CD1c-positive myeloid dendritic cell (primary cell): Measurements from ENCODE around the gene KLHL8.
A peak's percentile ranks its signal among the peaks of the same experiment; 100 is the strongest.
"Not testable (repeated sequence)": the region's sequence is repeated elsewhere in the genome, so short reads cannot be mapped to it uniquely, and the experiment has no call there.

Experiments
- DNase-seq: peaks from one replicate; pipeline ENCODE4 v3.0.0-alpha.2; 2016; ENCODE audit errors: extremely low spot score

Gene KLHL8

DNA sequence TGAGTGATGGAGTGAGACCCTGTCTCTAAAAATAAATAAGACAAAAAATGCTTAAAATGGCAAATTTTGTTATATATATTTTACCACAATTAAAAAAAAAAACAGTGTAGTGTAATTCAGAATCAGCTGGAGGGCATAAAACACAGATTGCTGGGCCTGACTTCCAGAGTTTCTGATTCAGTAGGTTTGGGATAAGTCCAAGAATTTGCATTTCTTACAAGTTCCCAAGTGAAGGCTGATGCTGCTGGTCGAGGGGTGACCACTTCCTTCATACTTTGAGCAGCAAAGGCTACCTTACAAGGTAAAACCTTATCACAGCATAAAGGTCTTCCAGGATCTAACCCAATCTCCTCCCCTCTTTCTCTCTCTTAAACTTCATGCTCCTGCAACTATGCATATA, 40.7 kb downstream of the KLHL8 start:
- no peak for DNase-seq

DNA sequence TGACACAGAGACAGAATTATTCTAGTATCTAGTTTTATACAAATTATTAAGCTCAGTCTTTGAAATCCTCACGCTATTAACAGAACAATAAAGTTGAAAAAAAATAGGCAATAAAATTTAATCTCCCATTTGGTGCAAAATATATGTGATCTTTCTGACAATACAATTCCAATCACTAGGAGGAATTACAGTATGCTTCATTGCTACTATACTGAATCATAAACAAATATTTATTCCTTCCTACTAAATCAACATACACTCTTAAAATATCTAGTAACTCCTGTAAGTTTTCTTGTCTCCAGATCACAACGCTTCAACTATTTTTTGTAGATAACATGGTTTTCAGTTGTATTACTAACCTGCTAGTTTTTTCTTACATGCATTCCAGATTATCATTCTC, 45.7 kb downstream of the KLHL8 start:
- no peak for DNase-seq

- no peak for DNase-seq
These were observed 48.5 kb downstream of the KLHL8 start for GRCh38 chr4:87171944-87172343.

DNA sequence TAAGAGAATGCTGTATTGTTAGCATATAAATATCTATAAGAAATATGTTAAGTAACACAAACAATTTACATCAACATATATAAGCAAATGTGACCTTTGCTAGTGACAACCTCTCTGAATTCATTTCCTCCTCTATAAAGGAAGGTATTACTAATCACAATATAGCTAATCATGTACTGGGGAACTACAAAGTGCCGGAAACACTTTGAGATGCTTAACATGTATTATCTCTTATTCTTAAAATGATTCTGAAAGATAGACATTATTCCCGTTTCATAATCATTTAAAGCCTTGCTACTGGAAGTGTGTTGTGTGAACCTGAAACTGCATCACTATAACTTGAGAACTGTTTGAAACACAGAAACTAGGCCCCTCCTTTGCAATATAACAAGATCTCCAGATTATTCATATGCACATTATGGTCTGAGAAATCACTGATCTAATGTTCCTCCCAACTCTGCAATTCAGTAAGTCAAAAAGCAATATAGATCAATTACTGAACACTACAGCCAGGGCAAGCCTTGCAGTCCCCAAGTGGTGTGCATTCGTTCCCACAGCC, 54.0 kb downstream of the KLHL8 start:
- no peak for DNase-seq

DNA sequence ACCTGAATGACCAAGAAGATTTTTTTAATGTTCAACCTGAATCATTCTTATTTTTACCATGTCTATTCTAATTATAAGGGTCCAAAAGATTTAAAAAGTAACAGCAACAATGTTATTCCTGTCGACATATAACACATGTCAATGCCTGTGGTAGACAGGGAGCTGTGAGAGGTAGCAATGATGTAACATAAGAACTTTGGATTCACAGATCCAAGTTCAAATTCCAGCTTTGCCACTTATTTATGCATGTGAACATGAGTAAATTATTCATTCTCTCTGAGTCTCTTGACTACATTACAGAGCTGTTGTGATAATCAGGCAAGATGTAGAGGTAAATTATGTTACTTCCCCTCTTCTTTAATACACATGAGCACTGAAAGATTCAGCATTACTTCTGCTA, 54.5 kb downstream of the KLHL8 start:
- no peak for DNase-seq

- DNase-seq, result no peak
These were observed 67.1 kb downstream of the KLHL8 start for GRCh38 chr4:87153078-87153870.

DNA sequence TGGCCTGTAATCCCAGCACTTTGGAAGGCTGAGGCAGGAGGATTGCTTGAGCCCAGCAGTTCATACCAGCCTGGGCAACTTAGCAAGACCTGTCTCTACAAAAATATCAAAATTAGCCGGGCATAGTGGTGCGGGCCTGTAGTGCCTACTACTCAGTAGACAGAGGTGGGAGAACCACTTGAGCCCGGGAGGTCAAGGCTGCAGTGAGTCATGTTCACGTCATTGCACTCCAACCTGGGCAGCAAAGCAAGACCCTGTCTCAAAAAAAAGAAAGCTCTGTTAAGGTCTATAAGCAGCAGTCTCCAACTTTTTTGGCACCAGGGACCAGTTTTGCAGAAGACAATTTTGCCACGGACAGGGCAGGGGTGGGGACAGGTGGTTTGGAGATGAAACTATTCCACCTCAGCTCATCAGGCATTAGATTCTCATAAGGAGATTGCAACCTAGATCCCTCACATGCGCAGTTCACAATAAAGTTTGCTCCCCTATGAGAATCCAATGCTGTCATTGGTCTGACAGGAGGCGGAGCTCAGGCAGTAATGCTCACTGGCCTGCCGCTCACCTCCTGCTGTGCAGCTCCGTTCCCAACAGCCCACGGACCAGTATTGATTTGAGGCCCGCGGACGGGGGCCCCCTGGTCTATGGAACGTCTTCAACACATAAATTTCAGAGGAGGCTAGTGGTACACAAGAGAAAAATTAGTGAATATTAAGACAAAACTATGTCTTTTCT, 67.9 kb downstream of the KLHL8 start:
- no peak for DNase-seq

GRCh38 chr4:87151730-87152129, 68.7 kb downstream of the KLHL8 start:
- no peak for DNase-seq

- DNase-seq, result peak; percentile 79
These were observed 69.7 kb downstream of the KLHL8 start for GRCh38 chr4:87150498-87151261.

- no peak for DNase-seq
These were observed 73.3 kb downstream of the KLHL8 start for GRCh38 chr4:87147116-87147515.

- DNase-seq, result not testable (repeated sequence)
These were observed 74.5 kb downstream of the KLHL8 start for GRCh38 chr4:87145934-87146333.

- DNase-seq, result no peak
These were observed 76.1 kb downstream of the KLHL8 start for GRCh38 chr4:87144356-87144755.

- DNase-seq, result no peak
These were observed 79.0 kb downstream of the KLHL8 start for GRCh38 chr4:87141428-87141827.

DNA sequence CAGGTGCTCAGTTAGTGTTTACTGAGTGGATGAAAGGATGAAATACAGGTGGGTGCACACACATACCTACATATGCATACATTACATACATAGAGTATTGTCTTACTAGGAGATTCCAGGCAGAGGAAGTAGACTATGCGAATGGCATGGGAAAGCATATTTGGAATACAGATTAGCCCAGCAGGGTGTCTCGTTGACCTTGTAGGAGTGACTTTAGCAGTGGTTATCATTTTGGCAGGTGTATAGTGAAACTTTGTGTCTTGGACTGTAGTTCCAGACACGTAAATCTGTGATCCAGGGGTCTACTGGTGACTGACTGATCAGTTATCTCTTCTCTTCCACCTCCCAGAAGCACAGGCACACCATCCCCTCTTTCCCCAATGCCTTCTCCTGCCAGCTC, 86.3 kb downstream of the KLHL8 start:
- DNase-seq, result no peak

GRCh38 chr4:87133183-87133582, 87.2 kb downstream of the KLHL8 start:
- DNase-seq, result no peak

DNA sequence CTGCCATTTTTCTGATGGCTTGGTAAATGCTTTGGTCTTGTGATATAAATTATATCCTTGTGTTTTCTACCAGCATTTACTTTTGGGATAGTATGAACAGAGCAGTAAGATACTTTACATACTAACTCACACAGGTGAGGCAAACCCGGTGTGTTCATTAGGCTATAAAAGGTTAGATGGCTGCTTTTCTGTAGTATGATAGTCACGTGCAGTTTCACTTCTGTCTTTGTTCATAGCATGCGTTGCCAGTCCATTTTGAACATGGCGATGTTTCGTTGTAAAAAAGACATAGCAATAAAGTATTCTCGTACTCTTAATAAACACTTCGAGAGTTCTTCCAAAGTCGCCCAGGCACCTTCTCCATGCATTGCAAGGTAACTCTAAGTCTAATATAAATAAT, 88.4 kb downstream of the KLHL8 start:
- DNase-seq, result no peak

DNA sequence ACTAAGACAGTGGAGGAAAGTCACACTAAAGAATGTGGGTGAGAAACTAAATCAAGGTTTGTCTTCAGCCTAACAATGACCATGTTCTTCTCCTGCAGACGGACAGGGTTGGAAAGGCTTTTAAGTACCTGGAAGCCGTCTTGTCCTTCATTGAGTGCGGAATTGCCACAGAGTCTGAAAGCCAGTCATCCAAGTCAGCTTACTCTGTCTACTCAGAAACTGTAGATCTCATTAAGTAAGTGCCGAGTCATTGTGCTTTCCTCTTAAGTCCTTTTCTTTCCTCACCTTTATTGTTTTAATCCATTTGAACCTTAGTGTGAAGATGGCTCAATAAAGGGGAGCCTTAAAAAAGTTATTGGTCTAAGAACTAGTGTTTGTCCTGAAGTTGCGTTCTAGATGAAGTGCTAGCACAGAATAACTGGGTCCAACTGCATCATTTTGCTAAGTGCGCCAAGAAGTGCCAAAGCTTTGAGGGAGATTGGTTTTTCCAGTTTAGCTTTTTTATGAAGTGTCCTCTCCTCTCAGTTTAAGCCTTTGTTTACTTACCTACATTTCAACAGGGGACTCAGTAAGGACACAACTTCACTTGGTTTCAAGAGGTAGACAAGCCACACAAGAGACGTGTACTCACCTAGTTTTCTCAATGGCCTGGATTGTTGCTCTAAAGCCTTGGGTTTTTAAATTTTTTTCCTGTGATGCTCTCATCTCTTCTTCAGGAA, 89.3 kb downstream of the KLHL8 start:
- no peak for DNase-seq

DNA sequence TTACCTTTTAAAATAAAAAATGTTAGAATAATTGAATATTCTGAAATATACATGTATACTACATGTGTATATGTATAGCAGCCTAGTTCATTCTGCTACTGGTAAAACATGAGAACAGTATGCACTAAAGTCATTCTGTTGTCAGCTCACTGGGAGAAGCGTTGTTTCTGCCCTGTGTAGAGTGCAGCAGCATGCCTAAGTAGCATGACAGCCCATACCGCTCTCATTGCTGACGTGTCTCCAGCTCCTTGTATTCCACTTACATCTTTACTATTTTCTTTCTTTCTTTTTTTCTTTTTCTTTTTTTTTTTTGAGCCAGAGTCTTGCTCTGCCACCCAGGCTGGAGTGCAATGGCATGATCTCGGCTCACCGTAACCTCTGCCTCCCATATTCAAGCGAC, 90.7 kb downstream of the KLHL8 start:
- no peak for DNase-seq

DNA sequence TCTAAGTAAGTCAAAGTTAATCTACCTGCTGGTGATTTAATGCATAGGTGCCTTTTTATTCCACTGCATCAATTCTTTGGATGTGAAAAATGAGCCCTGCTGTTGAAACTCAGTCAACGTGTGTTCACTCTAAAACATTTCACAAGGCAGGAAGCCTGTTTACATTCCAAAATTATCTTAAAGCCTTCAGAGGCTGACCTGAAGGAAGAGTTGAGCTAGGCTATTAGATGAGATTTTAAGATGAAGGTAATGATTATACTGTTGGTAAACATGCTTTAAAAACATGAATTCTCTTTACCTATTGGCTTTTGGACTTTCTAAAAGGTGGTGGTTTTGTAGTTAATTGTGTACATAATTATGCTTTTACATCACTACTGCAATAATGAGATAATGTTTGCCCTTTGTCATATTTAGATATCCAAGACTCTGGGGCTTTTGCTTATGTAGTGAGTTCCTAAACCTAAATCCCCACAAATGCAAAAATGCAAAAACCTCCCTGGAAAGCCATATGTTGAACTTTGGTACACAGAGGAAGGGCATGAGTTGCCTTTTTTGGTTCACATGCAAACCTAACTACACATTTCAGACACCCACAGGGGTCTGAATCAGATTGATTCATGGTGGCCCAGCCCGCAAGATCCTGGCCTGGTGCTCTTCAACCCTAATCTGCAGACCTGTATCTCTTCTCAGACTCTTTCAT, 92.3 kb downstream of the KLHL8 start:
- DNase-seq, result no peak

GRCh38 chr4:87126056-87126455, 94.4 kb downstream of the KLHL8 start:
- DNase-seq, result no peak

DNA sequence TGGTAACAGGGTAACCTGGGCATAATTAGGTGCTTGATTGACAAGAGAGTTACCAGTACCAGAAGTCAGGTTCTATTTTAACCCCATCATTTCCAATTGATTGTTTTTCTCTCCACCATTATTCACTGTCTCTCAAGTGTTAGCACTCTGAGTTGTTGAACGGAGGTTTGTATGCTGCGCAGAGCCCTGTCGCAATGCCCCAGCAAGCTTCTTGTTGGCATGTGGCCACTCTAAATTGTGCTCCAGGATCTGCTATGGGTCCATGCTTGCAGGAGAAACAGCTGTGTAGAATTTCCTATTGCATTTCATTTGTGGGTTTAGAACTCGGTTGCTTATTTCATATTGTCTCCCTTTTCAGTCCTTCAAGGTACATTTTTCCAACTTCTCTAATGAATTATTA, 98.2 kb downstream of the KLHL8 start:
- DNase-seq, result no peak
